ENCODE results near the gene CST9.

- TF ChIP-seq CTCF (IDR thresholded peaks at IDR 0.05 in 4 of 5, conservative IDR thresholded peaks at IDR 0.05 in 1 of 5) (no peak), POLR2A (IDR thresholded peaks at IDR 0.05) (no peak)
Measured at GRCh38 chr20:23602241-23602640, 3.5 kb downstream of the CST9 start.

Measured in gastrocnemius medialis (tissue), 4 donors.